Measurements from ENCODE around the gene TRPV5. TPM values are rescaled to one million over a fixed set of nuclear protein-coding genes. Genes with fewer than 3 reads are reported as not detected.
A peak's percentile ranks its signal among the peaks of the same experiment; 100 is the strongest.

Gene TRPV5
- total RNA-seq, 6 experiments from 2014 or later, result not detected

DNA sequence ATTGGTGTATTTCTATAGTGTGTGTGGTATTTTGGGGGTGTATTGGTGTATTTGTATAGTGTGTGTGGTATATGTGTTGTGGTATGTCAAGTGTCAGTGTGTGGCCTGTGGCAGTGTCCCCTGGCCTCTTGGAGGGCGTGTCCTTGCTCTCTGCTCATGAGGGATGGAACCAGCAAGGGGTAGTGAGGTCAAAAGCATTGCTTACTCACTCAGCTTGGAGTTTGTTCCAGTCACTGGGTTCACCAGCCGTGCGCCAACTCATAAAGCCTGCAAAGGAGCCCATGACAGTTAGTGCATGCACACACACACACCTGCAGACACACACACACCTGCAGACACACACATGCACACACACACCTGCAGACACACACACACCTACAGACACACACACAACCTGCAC lies 43.7 kb downstream of the TRPV5 start:
- H3K9me3 ChIP-seq, result no peaks in the 10 kb centered on the region
- intact Hi-C loops (cut with DNase I), result no loop called here
- no peak overlapping the region for H3K4me3 ChIP-seq
- H3K36me3 ChIP-seq, result no peaks in the 10 kb centered on the region
- TF ChIP-seq POLR2A (IDR thresholded peaks at IDR 0.05), result no peak
- TF ChIP-seq, protein P1, sequence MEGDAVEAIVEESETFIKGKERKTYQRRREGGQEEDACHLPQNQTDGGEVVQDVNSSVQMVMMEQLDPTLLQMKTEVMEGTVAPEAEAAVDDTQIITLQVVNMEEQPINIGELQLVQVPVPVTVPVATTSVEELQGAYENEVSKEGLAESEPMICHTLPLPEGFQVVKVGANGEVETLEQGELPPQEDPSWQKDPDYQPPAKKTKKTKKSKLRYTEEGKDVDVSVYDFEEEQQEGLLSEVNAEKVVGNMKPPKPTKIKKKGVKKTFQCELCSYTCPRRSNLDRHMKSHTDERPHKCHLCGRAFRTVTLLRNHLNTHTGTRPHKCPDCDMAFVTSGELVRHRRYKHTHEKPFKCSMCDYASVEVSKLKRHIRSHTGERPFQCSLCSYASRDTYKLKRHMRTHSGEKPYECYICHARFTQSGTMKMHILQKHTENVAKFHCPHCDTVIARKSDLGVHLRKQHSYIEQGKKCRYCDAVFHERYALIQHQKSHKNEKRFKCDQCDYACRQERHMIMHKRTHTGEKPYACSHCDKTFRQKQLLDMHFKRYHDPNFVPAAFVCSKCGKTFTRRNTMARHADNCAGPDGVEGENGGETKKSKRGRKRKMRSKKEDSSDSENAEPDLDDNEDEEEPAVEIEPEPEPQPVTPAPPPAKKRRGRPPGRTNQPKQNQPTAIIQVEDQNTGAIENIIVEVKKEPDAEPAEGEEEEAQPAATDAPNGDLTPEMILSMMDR (IDR thresholded peaks at IDR 0.05), result no peak
- no peaks in the 10 kb centered on the region for H3K27me3 ChIP-seq
- DNase-seq (peak in 1 of 3 donors; percentile 33), ATAC-seq (peak in 2 of 4 donors; percentile 45 to 59)
- WGBS (ENCODE audit: insufficient coverage, low coverage, low lambda C conversion rate, missing lambda C conversion rate), result no CpG with 5 or more reads among the region's 3 CpGs
- no peak overlapping the region for H3K27ac ChIP-seq
- no peaks in the 10 kb centered on the region for H3K4me1 ChIP-seq

DNA sequence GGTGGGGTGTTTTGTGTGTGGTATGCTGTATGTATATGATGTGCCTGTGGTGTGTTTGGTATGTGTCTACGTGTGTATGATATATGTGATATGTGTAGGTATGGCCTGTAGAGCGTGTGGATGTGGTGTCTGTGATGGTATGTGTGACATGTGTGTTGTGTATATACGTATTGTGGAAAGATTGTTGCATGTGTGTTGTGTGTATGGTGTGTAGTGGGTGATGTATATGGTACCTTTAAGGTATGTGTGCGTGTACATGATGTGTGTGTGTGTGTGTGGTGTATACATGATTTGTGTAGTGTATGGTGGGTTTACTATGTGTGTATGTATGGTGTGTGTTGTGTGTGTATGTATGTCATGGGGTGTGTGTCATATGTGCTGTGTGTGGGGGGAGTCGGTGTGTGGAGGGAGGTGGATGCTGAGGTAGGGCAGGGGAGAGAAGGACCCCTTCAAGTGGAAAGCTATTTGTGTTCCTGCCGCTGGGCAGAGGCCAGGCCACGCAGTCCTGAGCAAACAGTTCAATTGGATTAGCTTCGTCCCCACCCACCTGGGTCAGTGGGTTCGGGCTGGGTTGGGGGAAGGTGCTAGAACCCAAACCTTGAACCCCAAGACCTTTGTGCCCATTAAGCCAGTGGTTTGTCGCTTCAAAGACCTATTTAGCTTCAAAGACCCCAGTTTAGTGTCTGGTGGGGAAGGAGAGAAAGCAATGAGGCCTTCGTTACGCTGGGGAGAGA lies 46.1 kb downstream of the TRPV5 start:
- Histone ChIP-seq H3K4me1 (no peaks in the 10 kb centered on the region), H3K9me3 (no peaks in the 10 kb centered on the region), H3K4me3 (no peak overlapping the region), H3K27me3 (no peaks in the 10 kb centered on the region), H3K36me3 (no peaks in the 10 kb centered on the region), H3K27ac (no peak overlapping the region)
- 68% methylated on average over 6 of the region's 12 CpGs for WGBS (ENCODE audit: insufficient coverage, low coverage, low lambda C conversion rate, missing lambda C conversion rate)
- DNase-seq (peak in 2 of 3 donors; percentile 7 to 30), ATAC-seq (no peak)
- no peak for TF ChIP-seq POLR2A (IDR thresholded peaks at IDR 0.05)
- TF ChIP-seq, protein P1 (IDR thresholded peaks at IDR 0.05), result no peak
- intact Hi-C loops (cut with DNase I), result no loop called here

DNA sequence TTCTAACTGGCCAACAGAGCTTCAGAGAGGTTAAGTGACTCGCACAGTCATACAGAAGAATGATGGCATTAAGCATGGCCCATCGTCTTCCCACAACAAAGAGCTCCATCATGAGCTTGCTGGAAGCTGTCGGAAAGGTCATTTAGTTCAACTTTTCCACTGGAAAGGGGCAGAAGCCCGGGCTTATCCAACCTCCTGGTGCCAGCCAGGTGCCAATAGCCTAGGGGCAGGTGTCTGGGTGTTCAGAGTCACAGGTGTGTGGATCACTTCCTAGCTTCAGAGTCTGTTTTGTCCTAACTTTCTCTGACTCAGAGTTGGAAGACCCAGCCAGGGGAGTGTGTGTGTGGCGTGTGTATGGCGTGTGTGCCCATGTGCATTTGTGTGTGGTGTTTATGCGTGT lies 46.7 kb downstream of the TRPV5 start:
- DNase-seq, result peak in 2 of 3 donors; percentile 10 to 16
- TF ChIP-seq, protein P1 (IDR thresholded peaks at IDR 0.05), result no peak
- no peak for TF ChIP-seq POLR2A (IDR thresholded peaks at IDR 0.05)
- no peaks in the 10 kb centered on the region for H3K36me3 ChIP-seq
- intact Hi-C loops (cut with DNase I), result no loop called here
- H3K27ac ChIP-seq, result no peak overlapping the region
- H3K9me3 ChIP-seq, result no peaks in the 10 kb centered on the region
- no peaks in the 10 kb centered on the region for H3K27me3 ChIP-seq
- no peak for ATAC-seq
- H3K4me3 ChIP-seq, result no peak overlapping the region
- WGBS (ENCODE audit: insufficient coverage, low coverage, low lambda C conversion rate, missing lambda C conversion rate), result 67% methylated on average over 3 of the region's 7 CpGs
- no peaks in the 10 kb centered on the region for H3K4me1 ChIP-seq

DNA sequence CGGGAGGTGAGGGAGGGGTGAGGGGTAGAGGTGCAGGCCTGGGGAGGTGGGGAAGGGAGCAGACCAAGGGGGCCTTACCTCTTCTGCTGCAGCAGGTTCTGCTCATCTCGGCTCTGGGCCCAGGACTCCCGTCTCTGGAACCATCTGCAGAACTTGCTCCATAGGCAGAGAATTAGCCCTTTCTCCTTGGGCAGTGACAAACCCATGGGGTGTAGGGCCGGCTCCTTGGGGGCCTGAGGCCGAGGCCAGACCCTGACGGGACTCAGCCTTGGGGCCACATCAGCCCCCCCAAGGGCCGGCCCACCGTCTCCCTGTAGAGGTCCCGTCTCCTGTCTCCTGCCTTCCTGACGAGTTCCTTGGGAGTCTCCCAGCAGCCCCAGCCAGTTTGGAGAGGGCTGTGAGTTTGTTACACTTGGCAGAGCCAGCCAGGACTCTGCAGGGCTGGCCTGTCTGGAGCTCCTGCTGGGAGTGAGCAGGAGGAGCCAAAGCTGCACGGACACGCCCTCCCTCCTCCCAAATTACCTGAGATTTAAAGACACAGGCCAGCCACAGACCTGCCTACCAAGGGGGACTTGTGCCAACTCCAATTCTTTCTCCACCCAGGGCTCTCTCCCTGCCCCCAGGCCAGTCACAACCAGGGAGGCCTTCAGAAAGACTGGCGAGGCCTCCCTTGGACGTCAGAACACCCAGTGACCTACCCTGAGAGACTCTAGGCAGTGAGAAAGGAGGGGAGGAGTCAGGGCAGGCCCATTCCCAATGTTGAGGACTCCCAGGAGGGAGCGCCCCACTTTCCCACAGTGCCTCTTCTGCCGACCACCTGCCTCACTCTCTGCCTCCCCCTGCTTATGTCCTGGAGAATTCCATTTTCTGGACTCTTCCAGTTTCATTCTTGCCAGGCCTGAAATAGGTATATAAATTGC lies 48.0 kb downstream of the TRPV5 start, which contains the start of gene TRPV6:
TRPV6 (minus strand) TSS at position 435 of the 920 bp plus-strand sequence.
- no peaks in the 10 kb centered on the region for H3K9me3 ChIP-seq
- peak; percentile 52 to 65 (median 54) for ATAC-seq
- DNase-seq, result peak in 2 of 3 donors; percentile 48 to 53
- WGBS (ENCODE audit: insufficient coverage, low coverage, low lambda C conversion rate, missing lambda C conversion rate), result 38% methylated on average over 2 of the region's 16 CpGs
- intact Hi-C loops (cut with DNase I), result no loop called here
- TF ChIP-seq, protein P1 (IDR thresholded peaks at IDR 0.05), result no peak
- TF ChIP-seq POLR2A (IDR thresholded peaks at IDR 0.05), result no peak
- H3K4me1 ChIP-seq, result no peaks in the 10 kb centered on the region
- no peak within 1 kb of the TSS for H3K27ac ChIP-seq
- no peak within 1 kb of the TSS for H3K4me3 ChIP-seq
- no peaks in the 10 kb centered on the region for H3K27me3 ChIP-seq
- H3K36me3 ChIP-seq, result no peaks in the 10 kb centered on the region
